Liver (tissue), 9 donors: Measurements from ENCODE around the gene ZNF518B. TPM values are rescaled to one million over a fixed set of nuclear protein-coding genes. Genes with fewer than 3 reads are reported as not detected.

Experiments
- DNase-seq: peaks from one replicate; pipeline ENCODE4 v3.0.0-alpha.2; 2017; ENCODE audit warnings: low spot score
- H3K27ac ChIP-seq, 2 donors: one replicate each; pipeline ENCODE4 v1.7.0; 2013; ENCODE audit warnings: inconsistent platforms in 2 of 2, low read length in 2 of 2, control low read depth in 1 of 2, low read depth in 1 of 2, mild to moderate bottlenecking in 1 of 2
- H3K27me3 ChIP-seq, 4 donors: one replicate each; pipeline versions ENCODE4 v1.6.1 to v1.7.0; 2013; ENCODE audit warnings: low read length in 3 of 4, inconsistent platforms in 1 of 4, mild to moderate bottlenecking in 1 of 4, moderate library complexity in 1 of 4; ENCODE audit not compliant: control insufficient read depth in 4 of 4, insufficient read depth in 4 of 4
- H3K36me3 ChIP-seq, 4 donors: one replicate each; pipeline versions ENCODE4 v1.6.1 to v1.7.0; 2013; ENCODE audit warnings: low read length in 3 of 4, mild to moderate bottlenecking in 3 of 4, low read depth in 1 of 4, moderate library complexity in 1 of 4; ENCODE audit not compliant: control insufficient read depth in 4 of 4, insufficient read depth in 3 of 4
- H3K4me1 ChIP-seq, 4 donors: one replicate each; pipeline versions ENCODE4 v1.6.1 to v1.7.0; 2013; ENCODE audit warnings: low read length in 3 of 4, mild to moderate bottlenecking in 3 of 4, moderate library complexity in 1 of 4; ENCODE audit not compliant: control insufficient read depth in 4 of 4, insufficient read depth in 4 of 4
- H3K4me3 ChIP-seq, 3 donors: one replicate each; pipeline versions ENCODE4 v1.6.1 to v1.7.0; 2013; ENCODE audit warnings: low read length in 3 of 3, control low read depth in 1 of 3, low read depth in 1 of 3, mild to moderate bottlenecking in 1 of 3
- H3K9ac ChIP-seq, 2 donors: one replicate each; pipeline ENCODE4 v1.7.0; 2013; ENCODE audit warnings: low read length in 2 of 2, mild to moderate bottlenecking in 2 of 2, moderate library complexity in 2 of 2, control low read depth in 1 of 2, low read depth in 1 of 2
- H3K9me3 ChIP-seq, 4 donors: one replicate each; pipeline versions ENCODE4 v1.6.1 to v1.7.0; 2013; ENCODE audit warnings: low read length in 3 of 4; ENCODE audit not compliant: control insufficient read depth in 4 of 4
- EGR1 ChIP-seq, 2 donors: IDR thresholded peaks; 2 replicates each; pipeline ENCODE4 v1.6.1; 2016 to 2018; ENCODE audit warnings: antibody characterized with exemption in 2 of 2, low read depth in 2 of 2
- FOXA1 ChIP-seq: IDR thresholded peaks from 2 replicates; pipeline ENCODE4 v1.6.1; 2016; ENCODE audit warnings: antibody characterized with exemption
- FOXA2 ChIP-seq: IDR thresholded peaks from 2 replicates; pipeline ENCODE4 v1.6.1; 2016; ENCODE audit warnings: antibody characterized with exemption
- GABPA ChIP-seq, 2 donors: IDR thresholded peaks in 1 of 2; conservative IDR thresholded peaks in 1 of 2; 2 replicates each; pipeline ENCODE4 v1.6.1; 2016; ENCODE audit warnings: antibody characterized with exemption in 2 of 2, mild to moderate bottlenecking in 1 of 2, moderate library complexity in 1 of 2
- HNF4A ChIP-seq, 2 donors: conservative IDR thresholded peaks; 2 replicates each; pipeline ENCODE4 v1.6.1; 2016; ENCODE audit warnings: antibody characterized with exemption in 2 of 2, mild to moderate bottlenecking in 2 of 2
- HNF4G ChIP-seq: IDR thresholded peaks from 2 replicates; pipeline ENCODE4 v1.6.1; 2016; ENCODE audit warnings: antibody characterized with exemption
- JUND ChIP-seq, 2 donors: IDR thresholded peaks; 2 replicates each; pipeline ENCODE4 v1.6.1; 2016; ENCODE audit warnings: antibody characterized with exemption in 2 of 2
- NR2F2 ChIP-seq: IDR thresholded peaks from 2 replicates; pipeline ENCODE4 v1.6.1; 2016; ENCODE audit warnings: antibody characterized with exemption
- RAD21 ChIP-seq, 2 donors: IDR thresholded peaks; 2 replicates each; pipeline ENCODE4 v1.6.1; 2016; ENCODE audit warnings: antibody characterized with exemption in 2 of 2, mild to moderate bottlenecking in 2 of 2
- RXRA ChIP-seq, 2 donors: IDR thresholded peaks; 2 replicates each; pipeline ENCODE4 v1.6.1; 2017 to 2018; ENCODE audit warnings: antibody characterized with exemption in 2 of 2, mild to moderate bottlenecking in 1 of 2
- SP1 ChIP-seq: IDR thresholded peaks from 2 replicates; pipeline ENCODE4 v1.6.1; 2018; ENCODE audit warnings: antibody characterized with exemption, mild to moderate bottlenecking
- TAF1 ChIP-seq: conservative IDR thresholded peaks from 2 replicates; pipeline ENCODE4 v1.6.1; 2016; ENCODE audit warnings: antibody characterized with exemption, mild to moderate bottlenecking
- YY1 ChIP-seq: IDR thresholded peaks from 2 replicates; pipeline ENCODE4 v1.6.1; 2016; ENCODE audit warnings: antibody characterized with exemption, mild to moderate bottlenecking
- WGBS: extraction: QIAGEN DNeasy Blood & Tissue Kit; methylation state at CpG from one replicate; pipeline ENCODE4 v1.1.7; 2013; 5-methylcytosine and 5-hydroxymethylcytosine counted together
- polyA plus RNA-seq, 2 donors: library from polyadenylated mRNA; stranded (reverse) in 1 of 2; unstranded in 1 of 2; fragments of 200-250 nt in 1 of 2; fragments of >200 nt in 1 of 2; fragmentation: Nextera tagmentation in 1 of 2; extraction: Ambion mirVana in 1 of 2; gene quantifications; one replicate each; pipeline versions ENCODE4 v1.2.1 to v1.2.3, GENCODE V29; 2013 to 2015
- total RNA-seq, 2 donors: library from RNA; depleted of rRNA; stranded (reverse); fragments of >200 nt; gene quantifications; one replicate each; pipeline ENCODE4 v1.2.3, GENCODE V29; 2014
- TF ChIP-seq, protein P1 (sequence below): IDR thresholded peaks from 2 replicates; pipeline ENCODE4 v1.6.1; 2016; ENCODE audit warnings: antibody characterized with exemption, mild to moderate bottlenecking
- TF ChIP-seq, protein P2 (sequence below): fragments of 150-350 bp; IDR thresholded peaks from 2 replicates; pipeline ENCODE4 v1.5.1; 2017; ENCODE audit warnings: improper control_type of control experiment, low read depth, low read length; ENCODE audit not compliant: missing input control
- TF ChIP-seq, protein P3 (sequence below): IDR thresholded peaks from 2 replicates; pipeline ENCODE4 v1.6.1; 2016; ENCODE audit warnings: antibody characterized with exemption
- TF ChIP-seq, protein P4 (sequence below): IDR thresholded peaks from 2 replicates; pipeline ENCODE4 v1.6.1; 2016; ENCODE audit warnings: antibody characterized with exemption
- TF ChIP-seq, protein P5 (sequence below): IDR thresholded peaks from 2 replicates; pipeline ENCODE4 v1.6.1; 2016; ENCODE audit warnings: antibody characterized with exemption
- donor health status: healthy.
- donor health status: healthy.
- donor health status: healthy.
- donor health status: healthy.
- donor health status: healthy.

ZNF518B gene, protein sequence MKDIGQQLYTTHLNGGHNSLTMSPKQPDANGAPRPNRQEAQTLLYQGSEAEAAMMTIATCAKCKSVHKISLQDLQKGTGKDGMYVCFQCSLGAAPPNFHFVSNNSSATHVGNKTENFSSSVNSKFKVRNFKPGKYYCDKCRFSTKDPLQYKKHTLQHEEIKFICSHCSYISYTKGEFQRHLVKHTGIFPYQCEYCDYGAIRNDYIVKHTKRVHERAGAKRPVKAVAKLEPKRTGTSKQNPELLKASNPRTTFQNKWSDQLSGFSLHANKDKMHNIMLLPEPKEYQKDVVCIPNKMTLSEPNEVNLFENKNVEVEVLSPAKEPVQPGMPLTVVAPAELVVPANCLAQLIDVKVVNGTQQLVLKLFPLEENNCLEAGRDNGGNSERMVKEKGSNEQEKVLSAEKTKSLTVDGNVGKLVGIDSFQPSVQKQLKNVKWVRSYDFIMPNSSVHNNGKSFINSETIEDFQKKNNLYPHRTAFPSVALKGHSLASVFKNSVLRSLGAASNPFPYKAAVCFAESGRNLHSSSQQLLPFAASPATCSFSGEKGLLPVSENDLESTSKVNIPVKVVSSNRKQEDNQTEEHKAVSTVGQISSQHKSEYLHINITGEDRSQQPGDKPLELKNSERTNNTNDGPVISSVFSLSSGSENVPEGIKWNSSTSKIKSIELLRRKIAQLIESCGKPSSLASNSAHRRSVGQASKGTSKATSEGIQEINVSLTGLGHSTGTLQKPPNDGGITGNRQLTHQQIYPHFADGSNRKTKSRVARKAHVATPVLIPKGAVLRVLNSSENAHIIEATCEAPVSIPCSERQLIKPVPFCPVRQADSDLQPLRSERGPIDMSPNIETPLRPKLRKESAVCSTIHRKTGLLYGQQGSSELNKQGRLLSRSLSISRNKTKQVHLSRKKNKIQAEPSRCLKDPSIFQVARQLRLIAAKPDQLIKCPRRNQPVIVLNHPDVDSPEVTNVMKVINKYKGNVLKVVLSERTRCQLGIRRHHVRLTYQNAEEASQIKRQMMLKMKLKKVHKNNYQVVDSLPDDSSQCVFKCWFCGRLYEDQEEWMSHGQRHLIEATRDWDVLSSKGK
- total RNA-seq (10 to 100 TPM; 10.7 to 15.0 TPM), polyA plus RNA-seq (1 to 10 TPM; 1.4 to 3.1 TPM)

DNA sequence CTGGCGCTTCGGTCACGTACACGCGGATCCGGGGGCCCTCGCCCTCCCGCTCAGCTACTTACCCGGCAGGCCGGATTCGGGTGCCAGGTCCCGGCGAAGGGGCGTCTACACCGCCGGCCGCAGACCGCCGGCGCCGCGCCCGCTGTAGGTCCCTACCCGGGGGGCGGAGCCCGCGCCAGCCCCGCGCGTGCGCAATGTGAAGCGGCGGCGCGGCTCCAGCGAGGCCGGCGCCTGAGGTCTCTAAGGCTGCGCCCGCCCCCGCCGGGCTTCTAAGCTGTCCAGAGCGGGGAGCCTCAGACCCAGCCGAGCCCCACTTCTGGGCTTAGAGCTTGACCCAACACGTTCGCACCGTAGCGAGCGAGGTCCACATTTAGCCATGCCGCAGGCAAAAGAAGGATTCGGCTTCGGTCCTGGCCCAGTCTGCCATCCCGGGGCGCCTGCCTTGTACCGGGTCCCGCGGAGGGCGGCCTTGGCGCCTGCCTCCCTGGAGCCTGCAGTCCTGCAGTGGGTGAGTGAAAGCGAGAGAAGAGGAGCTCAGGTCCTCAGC lies at the start of gene ZNF518B:
TSS of gene ZNF518B (minus strand) at position 172 of the 547 bp plus-strand sequence. CDS start 11,098 bp downstream, outside the sequence.
- Histone ChIP-seq H3K27me3 (peaks cover 2 to 11% (median 4%) of the 10 kb centered on the region in 4 donors), H3K4me1 (peaks cover 2 to 17% (median 9%) of the 10 kb centered on the region in 4 donors), H3K9me3 (peaks cover 0 to 12% (median 3%) of the 10 kb centered on the region in 4 donors), H3K9ac (no peak within 1 kb of the TSS), H3K36me3 (peaks cover 0 to 7% (median 3%) of the 10 kb centered on the region in 4 donors), H3K4me3 (peak within 1 kb of the TSS; percentile 43 to 84 (median 45)), H3K27ac (no peak within 1 kb of the TSS)
- DNase-seq, result peak; percentile 81
- 8% methylated on average over 60 of the region's 60 CpGs for WGBS
- TF ChIP-seq, protein P1, sequence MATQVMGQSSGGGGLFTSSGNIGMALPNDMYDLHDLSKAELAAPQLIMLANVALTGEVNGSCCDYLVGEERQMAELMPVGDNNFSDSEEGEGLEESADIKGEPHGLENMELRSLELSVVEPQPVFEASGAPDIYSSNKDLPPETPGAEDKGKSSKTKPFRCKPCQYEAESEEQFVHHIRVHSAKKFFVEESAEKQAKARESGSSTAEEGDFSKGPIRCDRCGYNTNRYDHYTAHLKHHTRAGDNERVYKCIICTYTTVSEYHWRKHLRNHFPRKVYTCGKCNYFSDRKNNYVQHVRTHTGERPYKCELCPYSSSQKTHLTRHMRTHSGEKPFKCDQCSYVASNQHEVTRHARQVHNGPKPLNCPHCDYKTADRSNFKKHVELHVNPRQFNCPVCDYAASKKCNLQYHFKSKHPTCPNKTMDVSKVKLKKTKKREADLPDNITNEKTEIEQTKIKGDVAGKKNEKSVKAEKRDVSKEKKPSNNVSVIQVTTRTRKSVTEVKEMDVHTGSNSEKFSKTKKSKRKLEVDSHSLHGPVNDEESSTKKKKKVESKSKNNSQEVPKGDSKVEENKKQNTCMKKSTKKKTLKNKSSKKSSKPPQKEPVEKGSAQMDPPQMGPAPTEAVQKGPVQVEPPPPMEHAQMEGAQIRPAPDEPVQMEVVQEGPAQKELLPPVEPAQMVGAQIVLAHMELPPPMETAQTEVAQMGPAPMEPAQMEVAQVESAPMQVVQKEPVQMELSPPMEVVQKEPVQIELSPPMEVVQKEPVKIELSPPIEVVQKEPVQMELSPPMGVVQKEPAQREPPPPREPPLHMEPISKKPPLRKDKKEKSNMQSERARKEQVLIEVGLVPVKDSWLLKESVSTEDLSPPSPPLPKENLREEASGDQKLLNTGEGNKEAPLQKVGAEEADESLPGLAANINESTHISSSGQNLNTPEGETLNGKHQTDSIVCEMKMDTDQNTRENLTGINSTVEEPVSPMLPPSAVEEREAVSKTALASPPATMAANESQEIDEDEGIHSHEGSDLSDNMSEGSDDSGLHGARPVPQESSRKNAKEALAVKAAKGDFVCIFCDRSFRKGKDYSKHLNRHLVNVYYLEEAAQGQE, result no peak
- TF ChIP-seq NR2F2 (no peak), GABPA (IDR thresholded peaks at IDR 0.05 in 1 of 2, conservative IDR thresholded peaks at IDR 0.05 in 1 of 2) (no peak), HNF4G (no peak), SP1 (no peak), FOXA2 (no peak), FOXA1 (no peak), HNF4A (conservative IDR thresholded peaks at IDR 0.05) (no peak), RXRA (IDR thresholded peaks at IDR 0.05) (no peak), RAD21 (IDR thresholded peaks at IDR 0.05) (no peak), EGR1 (IDR thresholded peaks at IDR 0.05; ENCODE audit: low read depth in 2 of 2) (no peak), JUND (IDR thresholded peaks at IDR 0.05) (no peak), YY1 (no peak), TAF1 (no peak)
- TF ChIP-seq, protein P2, sequence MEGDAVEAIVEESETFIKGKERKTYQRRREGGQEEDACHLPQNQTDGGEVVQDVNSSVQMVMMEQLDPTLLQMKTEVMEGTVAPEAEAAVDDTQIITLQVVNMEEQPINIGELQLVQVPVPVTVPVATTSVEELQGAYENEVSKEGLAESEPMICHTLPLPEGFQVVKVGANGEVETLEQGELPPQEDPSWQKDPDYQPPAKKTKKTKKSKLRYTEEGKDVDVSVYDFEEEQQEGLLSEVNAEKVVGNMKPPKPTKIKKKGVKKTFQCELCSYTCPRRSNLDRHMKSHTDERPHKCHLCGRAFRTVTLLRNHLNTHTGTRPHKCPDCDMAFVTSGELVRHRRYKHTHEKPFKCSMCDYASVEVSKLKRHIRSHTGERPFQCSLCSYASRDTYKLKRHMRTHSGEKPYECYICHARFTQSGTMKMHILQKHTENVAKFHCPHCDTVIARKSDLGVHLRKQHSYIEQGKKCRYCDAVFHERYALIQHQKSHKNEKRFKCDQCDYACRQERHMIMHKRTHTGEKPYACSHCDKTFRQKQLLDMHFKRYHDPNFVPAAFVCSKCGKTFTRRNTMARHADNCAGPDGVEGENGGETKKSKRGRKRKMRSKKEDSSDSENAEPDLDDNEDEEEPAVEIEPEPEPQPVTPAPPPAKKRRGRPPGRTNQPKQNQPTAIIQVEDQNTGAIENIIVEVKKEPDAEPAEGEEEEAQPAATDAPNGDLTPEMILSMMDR, result no peak
- TF ChIP-seq, protein P3, sequence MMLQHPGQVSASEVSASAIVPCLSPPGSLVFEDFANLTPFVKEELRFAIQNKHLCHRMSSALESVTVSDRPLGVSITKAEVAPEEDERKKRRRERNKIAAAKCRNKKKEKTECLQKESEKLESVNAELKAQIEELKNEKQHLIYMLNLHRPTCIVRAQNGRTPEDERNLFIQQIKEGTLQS, result no peak
- TF ChIP-seq, protein P4, sequence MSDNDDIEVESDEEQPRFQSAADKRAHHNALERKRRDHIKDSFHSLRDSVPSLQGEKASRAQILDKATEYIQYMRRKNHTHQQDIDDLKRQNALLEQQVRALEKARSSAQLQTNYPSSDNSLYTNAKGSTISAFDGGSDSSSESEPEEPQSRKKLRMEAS, result no peak
- TF ChIP-seq, protein P5, sequence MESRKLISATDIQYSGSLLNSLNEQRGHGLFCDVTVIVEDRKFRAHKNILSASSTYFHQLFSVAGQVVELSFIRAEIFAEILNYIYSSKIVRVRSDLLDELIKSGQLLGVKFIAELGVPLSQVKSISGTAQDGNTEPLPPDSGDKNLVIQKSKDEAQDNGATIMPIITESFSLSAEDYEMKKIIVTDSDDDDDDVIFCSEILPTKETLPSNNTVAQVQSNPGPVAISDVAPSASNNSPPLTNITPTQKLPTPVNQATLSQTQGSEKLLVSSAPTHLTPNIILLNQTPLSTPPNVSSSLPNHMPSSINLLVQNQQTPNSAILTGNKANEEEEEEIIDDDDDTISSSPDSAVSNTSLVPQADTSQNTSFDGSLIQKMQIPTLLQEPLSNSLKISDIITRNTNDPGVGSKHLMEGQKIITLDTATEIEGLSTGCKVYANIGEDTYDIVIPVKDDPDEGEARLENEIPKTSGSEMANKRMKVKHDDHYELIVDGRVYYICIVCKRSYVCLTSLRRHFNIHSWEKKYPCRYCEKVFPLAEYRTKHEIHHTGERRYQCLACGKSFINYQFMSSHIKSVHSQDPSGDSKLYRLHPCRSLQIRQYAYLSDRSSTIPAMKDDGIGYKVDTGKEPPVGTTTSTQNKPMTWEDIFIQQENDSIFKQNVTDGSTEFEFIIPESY, result no peak
